G401.6 (cell line): ENCODE results near the gene TMEM62.
"Not testable (repeated sequence)": the region's sequence is repeated elsewhere in the genome, so short reads cannot be mapped to it uniquely, and the experiment has no call there.

ENCODE experiments used
- FAIRE-seq: peaks from 2 replicates; lab custom pipeline; 2012; peaks lifted over from hg19 to GRCh38; lab: Jason Lieb, UNC

Gene TMEM62

DNA sequence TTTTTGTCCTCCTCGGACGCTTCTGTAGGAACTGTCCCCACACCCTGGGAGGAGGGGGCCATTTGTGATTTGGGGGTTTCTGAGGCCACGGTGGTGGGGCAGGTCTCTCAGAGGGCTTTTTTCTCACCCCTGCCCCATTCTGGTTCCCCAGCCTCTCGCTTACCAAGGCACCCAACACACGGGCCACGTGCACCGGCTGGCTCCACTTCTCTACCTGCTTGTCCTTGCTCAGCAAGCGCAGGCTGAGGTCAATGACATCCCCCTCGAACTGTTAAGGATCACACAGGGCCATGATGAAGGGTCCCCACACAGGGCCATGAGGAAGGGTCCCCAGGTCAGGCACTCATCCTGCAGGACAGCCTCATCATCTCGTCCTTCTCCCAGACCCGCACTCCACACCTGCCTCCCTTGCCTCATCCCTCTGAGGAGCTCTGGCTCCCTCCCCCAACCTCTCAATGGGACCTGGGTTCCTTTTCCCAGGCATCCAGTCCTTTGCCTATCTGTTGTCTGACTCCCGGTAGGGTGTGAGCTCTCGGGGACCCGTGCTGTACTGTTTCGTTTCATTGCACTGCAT, 76.9 kb downstream of the TMEM62 start:
- FAIRE-seq = no peak

DNA sequence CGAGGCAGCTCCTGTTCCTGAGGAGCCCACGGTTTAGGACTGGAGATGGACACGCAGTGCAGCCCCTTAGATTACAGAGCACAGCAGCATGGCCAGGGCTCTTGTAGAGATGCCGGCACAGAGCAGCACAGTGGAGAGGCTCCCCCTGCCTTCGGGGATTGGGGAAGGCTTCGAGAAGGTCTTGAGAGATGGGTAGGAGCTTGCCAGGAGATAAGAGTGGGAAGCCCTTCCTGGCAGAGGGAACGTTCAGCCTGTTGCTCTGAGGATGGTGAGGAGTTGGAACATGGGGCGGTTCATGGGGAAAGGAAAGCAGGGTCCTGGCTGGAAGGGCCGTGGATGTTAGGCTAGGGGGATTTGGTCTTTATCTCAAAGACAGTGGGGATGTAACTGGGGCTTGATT, 77.4 kb downstream of the TMEM62 start:
- FAIRE-seq = no peak

DNA sequence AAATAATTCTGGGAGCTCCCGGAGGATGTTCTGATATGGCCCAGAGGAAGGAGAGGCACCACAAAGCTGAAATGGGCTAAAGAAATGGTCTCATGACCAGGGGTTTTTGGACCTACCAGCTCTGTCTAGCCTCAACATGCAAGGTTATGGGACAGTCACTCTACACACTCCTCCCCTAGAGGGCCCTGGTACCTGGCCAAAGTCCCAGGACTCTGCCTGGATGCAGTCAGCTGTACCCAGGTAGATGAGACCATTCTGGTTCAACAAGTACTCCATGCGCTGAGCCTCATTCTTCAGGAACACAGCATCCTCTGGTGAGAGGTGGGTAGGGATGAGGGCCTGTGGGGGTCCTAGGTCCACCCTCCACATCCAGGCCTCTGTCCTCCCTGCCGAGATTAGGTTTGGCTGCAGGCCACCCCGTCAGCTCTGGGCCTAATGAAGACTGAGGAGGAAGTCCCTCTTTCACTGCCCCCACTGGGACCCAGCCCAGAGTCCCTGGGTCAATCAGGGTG, 77.9 kb downstream of the TMEM62 start:
- no peak for FAIRE-seq

DNA sequence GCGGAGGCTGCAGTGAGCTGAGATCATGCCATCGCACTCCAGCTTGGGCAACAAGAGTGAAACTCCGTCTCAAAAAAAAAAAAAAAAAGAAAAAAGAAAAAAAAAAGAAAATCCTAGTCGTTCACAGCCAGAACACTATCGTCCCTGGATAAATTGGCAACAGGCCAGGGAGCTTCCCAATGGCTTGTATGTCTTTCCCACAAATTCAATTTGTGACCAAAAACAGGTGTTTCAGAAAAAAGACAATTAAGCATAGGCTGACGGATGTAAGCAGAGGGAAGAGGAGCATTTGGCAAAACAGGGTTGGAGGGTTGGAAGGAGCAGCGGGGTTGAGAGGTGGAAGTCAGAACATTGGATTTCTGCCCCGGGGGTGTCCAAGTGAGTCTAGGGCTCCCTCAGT, 78.9 kb downstream of the TMEM62 start:
- no peak for FAIRE-seq

DNA sequence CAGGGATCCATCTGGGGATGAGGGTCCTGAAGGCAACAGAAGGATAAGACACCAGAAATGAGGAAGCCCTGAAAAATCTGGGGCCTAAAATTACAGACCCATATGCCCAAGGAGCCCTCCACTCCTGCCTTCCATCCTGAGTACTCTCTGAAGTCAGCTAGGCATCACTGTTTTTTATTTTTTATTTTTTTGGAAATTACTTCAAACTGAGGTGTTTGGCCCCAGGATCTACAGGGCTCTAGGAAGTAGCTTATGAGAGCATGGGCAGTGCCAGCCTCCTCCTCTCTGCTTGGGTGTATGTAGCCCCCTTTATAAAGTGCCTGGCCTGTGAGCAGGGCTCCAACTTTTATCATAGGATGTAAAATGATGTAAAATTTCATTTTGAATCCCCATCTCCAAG, 79.6 kb downstream of the TMEM62 start:
- FAIRE-seq = no peak

DNA sequence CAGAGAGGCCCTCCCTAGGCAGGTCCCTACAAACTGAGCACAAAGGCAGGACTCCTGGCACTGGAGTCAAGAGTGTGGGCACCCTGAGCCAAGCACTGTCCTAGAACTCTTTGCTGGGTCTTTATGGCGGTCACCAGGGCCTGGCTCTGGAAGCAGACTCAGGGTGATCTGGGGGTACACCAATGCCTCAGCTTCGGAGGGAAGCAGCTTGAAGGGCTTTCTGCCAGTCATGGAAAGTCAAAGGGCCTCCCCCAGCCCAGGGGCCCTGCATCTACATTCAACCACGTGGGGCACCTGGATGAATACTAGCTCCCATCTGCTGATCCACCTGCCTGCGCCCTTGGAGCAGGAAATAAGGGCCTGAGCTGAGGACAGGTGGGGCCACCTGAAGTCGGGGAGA, 80.1 kb downstream of the TMEM62 start:
- no peak for FAIRE-seq

DNA sequence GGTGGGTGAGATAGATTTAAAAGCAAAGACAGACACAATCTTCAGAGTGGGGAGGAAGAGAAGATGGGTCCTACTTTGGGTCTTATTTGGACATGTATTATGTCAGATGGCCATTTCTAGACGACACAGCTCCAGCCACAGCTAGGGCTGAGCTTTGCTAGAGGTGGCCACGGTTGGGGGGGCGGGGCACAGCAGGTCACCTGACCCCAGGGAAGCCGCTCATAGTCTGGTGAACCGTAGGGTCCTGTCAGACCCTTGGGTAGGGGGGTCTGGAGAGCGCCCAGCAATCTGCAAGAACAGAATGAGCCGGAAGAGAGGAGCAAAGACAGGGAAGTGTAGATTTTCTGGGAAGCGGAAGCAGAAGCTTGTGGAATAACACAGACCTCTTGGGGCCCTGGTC, 80.8 kb downstream of the TMEM62 start:
- no peak for FAIRE-seq

DNA sequence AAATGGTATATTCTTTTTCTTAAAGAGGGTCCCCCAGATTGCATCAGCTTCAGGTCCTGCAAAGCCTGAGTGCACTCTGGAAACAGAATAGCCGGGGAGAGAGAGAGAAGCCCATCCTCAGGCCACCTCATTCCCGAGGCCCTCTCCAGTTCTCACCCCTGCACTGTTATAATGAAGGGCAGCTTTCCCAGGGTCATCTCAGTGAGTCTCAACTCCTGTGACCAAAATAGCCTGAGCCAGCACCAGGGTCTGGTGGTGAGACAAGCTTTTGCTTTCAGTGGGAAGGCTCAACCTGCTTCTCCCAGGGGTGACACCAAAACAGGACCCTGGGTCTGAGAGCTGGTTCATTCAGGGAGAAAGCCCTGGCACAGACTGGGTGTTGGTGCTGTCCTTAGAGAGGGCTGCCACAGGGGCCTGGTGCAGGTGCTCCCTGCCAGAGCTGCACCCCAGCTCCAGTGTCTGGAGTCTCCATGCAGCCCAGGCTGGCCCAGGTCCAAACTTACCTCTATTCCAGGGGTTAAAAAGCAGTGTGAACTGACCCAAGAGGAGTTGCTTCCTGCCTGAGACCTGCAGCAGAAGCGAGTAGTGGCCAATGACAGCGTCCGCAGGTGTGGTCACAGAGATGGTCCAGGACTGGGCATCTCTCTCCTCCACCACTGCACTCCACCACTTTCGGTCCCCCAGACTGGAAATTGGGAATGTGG, 81.4 kb downstream of the TMEM62 start:
- FAIRE-seq = no peak

DNA sequence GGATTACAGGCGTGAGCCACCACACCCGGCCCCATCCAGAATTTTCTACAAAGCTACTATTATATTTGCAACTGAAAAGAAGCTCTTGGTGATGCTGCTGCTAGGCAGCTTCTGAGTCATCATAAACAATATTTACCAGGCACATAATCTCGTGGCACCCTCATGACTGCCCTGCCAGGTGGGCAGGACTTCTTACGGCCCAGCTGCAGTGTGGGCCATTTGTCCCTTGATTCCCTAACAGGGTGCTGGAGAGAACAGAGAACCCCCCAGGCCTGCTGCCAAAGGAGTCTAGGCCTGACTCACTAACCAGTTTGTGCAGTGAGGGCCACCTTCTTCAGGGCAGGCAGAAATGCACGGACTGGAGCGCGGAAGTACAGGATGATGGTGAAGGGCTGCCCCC, 82.6 kb downstream of the TMEM62 start:
- no peak for FAIRE-seq

DNA sequence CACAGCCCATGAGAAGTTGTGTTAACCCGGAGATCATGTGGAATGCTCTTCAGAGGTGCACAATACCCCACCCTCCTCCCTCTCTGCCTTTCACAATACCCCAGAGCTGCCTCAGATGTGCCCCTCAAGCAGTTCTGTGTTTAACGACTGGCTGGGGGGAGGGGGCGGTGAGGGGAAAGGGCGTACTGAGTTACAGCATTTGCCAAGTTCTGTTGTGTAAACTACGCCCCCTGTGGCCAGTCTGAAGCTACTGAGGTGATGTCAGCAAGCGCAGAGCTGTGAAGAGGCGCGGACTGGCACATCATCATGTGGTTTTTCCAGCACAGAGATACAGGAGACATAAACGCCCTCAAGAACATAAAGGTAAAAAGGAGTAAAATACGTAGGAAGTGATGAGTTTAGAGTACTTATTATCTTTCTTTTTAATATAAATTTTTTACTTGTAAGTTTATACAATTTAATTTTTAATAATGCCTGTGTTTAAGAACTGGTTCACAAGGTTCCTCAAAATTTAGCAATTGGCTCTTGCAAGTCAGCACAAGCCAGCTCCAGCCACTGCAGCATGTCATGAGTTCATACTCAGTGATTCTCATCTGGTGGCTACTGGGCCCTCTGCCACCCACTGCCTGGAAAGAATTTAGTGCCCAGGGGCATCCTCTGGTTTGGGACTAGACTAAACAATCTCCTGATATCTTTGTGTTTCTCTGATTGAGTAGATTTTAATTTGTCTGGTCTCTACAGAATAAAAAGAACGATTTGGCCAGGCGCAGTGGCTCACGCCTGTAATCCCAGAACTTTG, 85.7 kb downstream of the TMEM62 start:
- FAIRE-seq = no peak

DNA sequence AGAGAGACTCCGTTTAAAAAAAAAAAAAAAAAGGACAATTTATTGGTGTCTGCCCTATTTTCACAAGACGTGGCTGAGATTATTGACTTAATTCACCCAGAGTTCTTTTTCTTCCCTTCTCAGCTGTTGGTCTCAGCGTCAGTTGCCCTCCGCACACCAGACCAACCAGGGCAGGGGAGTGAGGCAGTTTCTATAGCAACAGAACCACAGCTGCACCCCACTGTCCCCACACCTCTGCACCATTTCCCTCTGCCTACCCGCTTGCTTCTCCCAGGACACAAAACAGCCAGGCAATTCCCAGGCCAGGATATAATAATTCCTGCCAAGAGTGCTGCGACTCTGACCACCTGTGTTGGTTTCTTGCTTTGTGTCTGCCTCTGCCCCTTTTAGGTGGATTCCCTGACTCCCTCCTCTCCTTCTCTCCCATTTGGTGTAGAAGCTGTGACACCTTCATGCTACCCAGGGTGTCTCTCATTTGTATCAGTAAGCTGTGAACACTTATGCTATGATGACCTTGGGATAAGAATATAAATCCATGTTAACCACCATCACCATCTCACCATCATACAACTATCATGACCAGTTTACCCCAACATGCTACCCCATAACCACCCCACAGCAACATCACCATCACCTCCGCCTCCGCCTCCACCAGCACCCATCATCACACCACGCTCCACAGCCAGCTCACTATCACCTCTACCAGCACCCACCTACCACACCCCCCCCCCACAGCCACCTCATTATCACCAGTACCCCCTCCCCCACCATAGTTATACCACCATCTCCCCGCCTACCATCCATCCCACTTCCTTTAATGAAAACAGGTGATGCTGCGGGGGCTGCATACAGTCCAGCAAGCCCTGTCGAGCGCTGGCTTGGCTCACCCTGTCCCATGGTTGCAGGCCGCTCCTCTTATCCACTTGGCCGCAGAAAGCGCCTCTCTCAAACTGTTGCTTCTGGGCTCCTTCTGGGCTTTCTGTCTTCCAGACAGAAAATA, 86.8 kb downstream of the TMEM62 start:
- FAIRE-seq = no peak

DNA sequence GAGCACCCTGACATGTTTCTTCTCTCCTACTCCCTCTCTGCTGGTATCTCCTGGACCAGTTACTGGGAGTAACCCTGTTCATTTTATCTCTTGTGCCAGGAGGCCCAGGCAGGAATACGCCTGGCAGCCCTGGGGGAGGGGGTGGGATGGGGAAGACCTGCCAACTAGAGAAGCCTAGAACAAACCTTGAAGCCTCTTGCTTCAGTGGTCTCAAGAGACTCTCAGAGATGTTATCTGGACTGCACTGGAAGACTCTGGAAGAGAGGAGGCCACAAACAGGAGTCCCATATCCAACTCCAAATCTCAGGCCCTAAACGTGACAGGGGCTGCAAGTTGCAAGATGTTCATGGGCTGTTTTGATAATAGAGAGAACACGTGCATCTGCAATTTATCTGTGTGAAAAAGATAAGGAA, 87.6 kb downstream of the TMEM62 start, which contains the start of gene EPB42:
Gene EPB42 (minus strand): TSS at position 28 of the 413 bp plus-strand sequence. CDS start 193 bp downstream, outside the sequence.
- FAIRE-seq = no peak

DNA sequence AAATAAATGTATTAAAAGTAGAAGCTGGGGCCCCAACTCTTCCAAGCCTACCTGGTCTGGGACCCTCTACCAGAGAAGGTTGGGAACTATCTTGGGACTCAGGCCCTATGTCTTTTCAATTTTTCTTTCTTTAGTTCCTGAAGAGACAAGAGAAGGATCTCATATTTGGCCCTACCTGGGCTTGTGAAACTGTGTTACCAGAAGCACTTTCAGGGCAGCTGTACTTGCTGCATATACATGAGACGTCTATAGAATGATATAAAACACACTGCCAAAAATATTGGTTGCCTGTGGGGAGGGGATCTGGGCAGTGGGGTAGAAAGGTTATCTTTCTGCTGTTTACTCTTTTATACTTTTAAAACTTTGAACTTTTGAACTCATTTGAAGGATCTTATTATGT, 88.0 kb downstream of the TMEM62 start:
- no peak for FAIRE-seq

DNA sequence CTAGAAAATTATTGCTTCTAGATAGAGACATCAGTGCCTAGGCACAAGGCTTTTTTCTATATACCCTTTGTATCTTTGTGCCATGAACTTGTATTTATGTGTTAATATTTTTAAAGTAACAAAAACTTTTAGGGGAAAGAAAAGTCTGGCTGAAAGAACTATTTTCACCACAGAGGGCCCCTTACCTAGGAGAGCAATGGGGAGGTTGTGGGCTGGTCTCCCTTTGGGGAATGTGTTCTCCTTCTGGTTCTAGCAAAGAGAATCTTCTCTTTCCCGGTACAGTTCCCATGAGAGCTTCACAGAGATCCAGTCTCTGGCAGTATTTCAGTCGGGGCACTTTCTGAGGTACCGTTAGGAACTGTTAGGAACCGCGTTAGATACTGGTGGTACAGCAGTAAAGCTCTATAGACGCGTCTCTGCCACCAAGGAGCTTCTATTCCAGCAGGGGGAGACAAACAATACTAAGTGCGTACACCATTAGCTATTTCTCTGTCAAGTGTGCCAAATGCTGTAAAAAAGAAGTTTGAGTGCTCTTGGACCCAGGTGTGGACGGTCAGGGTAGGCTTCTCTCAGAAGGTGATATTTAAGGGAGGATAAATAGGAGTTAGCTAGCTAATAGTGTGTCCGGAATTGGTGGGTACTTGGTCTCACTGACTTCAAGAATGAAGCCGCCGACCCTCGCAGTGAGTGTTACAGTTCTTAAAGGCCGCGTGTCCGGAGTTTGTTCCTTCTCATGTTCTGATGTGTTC, 92.0 kb downstream of the TMEM62 start:
- no peak for FAIRE-seq

DNA sequence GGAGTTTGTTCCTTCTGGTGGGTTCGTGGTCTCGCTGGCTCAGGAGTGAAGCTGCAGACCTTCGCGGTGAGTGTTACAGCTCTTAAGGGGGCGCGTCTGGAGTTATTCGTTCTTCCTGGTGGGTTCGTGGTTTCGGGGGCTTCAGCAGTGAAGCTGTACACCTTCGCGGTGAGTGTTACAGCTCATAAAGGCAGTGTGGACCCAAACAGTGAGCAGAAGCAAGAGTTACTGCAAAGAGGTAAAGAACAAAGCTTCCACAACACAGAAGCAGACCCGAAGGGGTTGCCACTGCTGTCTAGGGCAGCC, 92.5 kb downstream of the TMEM62 start:
- not testable (repeated sequence) for FAIRE-seq

DNA sequence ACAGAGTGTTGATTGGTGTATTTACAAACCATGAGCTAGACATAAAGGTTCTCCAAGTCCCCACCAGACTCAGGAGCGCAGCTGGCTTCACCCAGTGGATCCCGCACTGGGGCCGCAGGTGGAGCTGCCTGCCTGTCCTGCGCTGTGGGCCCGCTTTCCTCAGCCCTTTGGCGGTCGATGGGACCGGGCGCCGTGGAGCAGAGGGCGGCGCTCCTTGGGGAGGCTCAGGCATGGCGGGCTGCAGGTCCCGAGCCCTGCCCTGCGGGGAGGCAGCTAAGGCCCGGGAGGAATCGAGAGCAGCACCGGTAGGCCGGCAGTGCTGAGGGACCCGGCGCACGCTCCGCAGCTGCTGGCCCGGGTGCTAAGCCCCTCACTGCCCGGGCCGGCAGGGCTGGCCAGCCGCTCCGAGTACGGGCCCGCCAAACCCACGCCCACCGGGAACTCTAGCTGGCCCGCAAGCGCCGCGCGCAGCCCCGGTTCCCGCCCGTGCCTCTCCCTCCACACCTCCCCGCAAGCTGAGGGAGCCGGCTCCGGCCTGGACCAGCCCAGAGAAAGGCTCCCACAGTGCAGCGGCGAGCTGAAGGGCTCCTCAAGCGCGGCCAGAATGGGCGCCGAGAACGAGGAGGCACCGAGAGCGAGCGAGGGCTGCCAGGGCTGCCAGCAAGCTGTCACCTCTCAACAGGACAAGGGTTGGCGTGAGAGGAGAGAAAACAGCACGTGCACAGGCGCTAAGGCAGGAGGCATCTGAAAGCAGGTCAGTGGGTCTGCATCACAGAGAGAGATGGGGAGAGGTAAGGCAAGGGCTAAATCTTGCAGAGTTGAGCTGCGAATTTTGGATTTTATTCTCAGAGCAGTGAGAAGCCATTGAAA, 93.3 kb downstream of the TMEM62 start:
- no peak for FAIRE-seq

DNA sequence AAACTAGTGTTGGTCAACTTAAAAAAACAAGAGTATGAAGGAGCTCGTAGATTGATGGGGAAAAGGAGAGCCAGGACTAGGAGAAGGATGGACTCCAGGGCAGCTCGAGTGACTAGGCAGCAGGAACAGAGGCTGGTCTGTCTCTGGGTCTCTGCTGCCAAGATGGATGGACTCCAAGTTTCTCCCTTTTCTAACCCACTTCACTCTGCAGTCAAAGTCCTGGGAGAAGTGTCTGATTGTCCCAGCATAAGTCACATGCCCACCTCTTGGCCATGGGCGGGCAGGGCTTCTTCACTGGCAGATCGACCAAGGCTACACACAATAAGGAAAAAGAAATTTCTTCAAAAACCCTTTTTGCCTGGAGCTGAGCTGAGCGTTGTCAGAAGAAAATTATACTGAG, 96.6 kb downstream of the TMEM62 start:
- no peak for FAIRE-seq

DNA sequence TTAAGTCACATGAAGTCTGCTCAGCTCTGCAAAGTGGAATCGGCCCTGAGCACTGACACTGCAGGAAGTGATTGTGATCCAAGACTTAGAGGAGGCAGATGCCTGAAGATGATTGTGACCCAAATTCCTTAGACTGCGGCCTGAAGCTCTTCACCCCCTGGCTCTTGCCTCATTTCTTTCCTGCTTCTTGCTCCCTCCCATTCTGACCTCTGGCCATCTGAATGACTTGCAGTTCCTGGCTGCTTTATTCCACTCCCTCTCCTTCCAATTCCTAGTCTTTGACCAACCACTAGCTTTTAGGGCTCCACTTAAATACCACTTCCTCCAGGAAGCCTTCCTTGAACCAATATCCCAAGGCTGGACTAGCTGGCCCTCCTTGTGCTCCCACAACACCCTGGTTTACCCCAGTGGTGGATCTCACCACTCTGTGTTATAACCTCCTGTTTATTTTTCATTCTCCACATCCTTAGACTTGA, 97.3 kb downstream of the TMEM62 start:
- no peak for FAIRE-seq

DNA sequence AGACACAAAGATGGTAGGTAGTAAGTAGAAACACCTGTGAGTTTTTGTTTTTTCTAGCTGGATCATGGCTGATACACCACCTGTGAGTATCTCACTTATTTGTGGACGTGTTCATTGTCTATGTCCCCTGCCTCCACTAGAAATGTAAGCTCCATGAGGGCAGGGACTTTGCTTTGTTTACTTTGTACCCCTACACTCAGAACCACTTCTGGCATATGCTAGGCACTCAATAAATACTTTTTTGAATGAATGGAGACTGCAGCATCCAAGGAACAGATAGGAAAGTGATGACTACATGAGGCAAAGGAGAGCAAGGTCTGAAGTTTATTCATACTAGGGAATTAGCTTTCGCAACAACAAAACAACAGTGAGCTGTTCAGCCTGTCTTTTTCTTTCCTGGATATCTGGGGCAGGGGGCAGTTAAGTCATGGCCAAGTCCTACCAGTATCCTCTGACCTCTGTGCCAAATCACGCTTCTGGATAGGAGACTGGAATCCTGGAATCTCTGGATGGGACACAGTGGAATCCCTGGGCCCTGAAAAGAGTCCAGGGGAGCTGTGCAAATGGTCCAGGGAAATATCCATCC, 99.0 kb downstream of the TMEM62 start:
- FAIRE-seq = no peak
